Fibroblast of the aortic adventitia (primary cell): Measurements from ENCODE around the gene OR6P1. TPM values are rescaled to one million over a fixed set of nuclear protein-coding genes. Genes with fewer than 3 reads are reported as not detected.

ENCODE experiments used
- DNase-seq: peaks from one replicate; pipeline ENCODE4 v3.0.0-alpha.2; 2010; ENCODE audit warnings: low read depth
- H3K4me3 ChIP-seq: 2 replicates; pipeline ENCODE4 v1.5.1; 2011; ENCODE audit warnings: low read depth, mild to moderate bottlenecking, control low read depth, low read length, moderate library complexity
- CTCF ChIP-seq: IDR thresholded peaks from 2 replicates; pipeline ENCODE4 v1.5.1; 2011; ENCODE audit warnings: mild to moderate bottlenecking, low read length, control low read depth, inconsistent platforms; ENCODE audit not compliant: insufficient read depth
- total RNA-seq: library from RNA; depleted of rRNA; stranded (reverse); fragments of >200 nt; gene quantifications from 2 replicates; pipeline ENCODE4 v1.2.3, GENCODE V29; 2012; ENCODE audit warnings: low replicate concordance

Gene OR6P1
- total RNA-seq, 1 donor: not detected

GRCh38 chr1:158583962-158584361, 13.6 kb upstream of the OR6P1 start:
- DNase-seq: no peak
- H3K4me3 ChIP-seq: no peak overlapping the region
- TF ChIP-seq CTCF: no peak

GRCh38 chr1:158579733-158580132, 9.4 kb upstream of the OR6P1 start, which contains the start of gene OR10X1:
Gene OR10X1, minus strand, starts transcription at chr1:158579899. Its CDS starts 0 bp downstream, at chr1:158579899.
- no peak for DNase-seq
- H3K4me3 ChIP-seq: no peak within 1 kb of the TSS
- TF ChIP-seq CTCF: no peak

- DNase-seq: no peak
- TF ChIP-seq CTCF: no peak
Observed at GRCh38 chr1:158577561-158577960, 7.2 kb upstream of the OR6P1 start.

GRCh38 chr1:158572226-158572625, 1.8 kb upstream of the OR6P1 start:
- H3K4me3 ChIP-seq: no peak overlapping the region
- no peak for DNase-seq
- TF ChIP-seq CTCF: no peak

More at GRCh38 chr1:158577561-158577960, 7.2 kb upstream of the OR6P1 start:
- no peak overlapping the region for H3K4me3 ChIP-seq

GRCh38 chr1:158564608-158565007, 5.8 kb downstream of the OR6P1 start:
- no peak for TF ChIP-seq CTCF
- DNase-seq: no peak
- no peak overlapping the region for H3K4me3 ChIP-seq

- no peak for TF ChIP-seq CTCF
- H3K4me3 ChIP-seq: no peak overlapping the region
- DNase-seq: no peak
Observed at GRCh38 chr1:158563853-158564252, 6.5 kb downstream of the OR6P1 start.

- H3K4me3 ChIP-seq: no peak overlapping the region
- TF ChIP-seq CTCF: no peak
- no peak for DNase-seq
Observed at GRCh38 chr1:158559696-158560095, 10.7 kb downstream of the OR6P1 start.
